GM12892 (cell line): ENCODE data around the gene CPNE1.

Source experiments
- POLR2A ChIP-seq: IDR thresholded peaks from 2 replicates; pipeline ENCODE4 v1.6.1; 2011; ENCODE audit warnings: low read depth, low read length, control low read depth
- POLR2AphosphoS5 ChIP-seq: IDR thresholded peaks from 2 replicates; pipeline ENCODE4 v1.6.1; 2011; ENCODE audit warnings: low read depth, low read length, control low read depth
- TAF1 ChIP-seq: IDR thresholded peaks from 2 replicates; pipeline ENCODE4 v1.6.1; 2011; ENCODE audit warnings: low read depth, mild to moderate bottlenecking, control low read depth, low read length, borderline replicate concordance

GRCh38 chr20:35603695-35604448 is 60.8 kb downstream of the CPNE1 start:
- TF ChIP-seq POLR2A (no peak), TAF1 (no peak), POLR2AphosphoS5 (no peak)
